Liver (tissue), 9 donors: ENCODE data around the gene KCNQ5. TPM values are rescaled to one million over a fixed set of nuclear protein-coding genes. Genes with fewer than 3 reads are reported as not detected.

Source experiments
- DNase-seq: peaks from one replicate; pipeline ENCODE4 v3.0.0-alpha.2; 2017; ENCODE audit warnings: low spot score
- H3K27ac ChIP-seq, 2 donors: one replicate each; pipeline ENCODE4 v1.7.0; 2013; ENCODE audit warnings: inconsistent platforms in 2 of 2, low read length in 2 of 2, control low read depth in 1 of 2, low read depth in 1 of 2, mild to moderate bottlenecking in 1 of 2
- H3K27me3 ChIP-seq, 4 donors: one replicate each; pipeline versions ENCODE4 v1.6.1 to v1.7.0; 2013; ENCODE audit warnings: low read length in 3 of 4, inconsistent platforms in 1 of 4, mild to moderate bottlenecking in 1 of 4, moderate library complexity in 1 of 4; ENCODE audit not compliant: control insufficient read depth in 4 of 4, insufficient read depth in 4 of 4
- H3K36me3 ChIP-seq, 4 donors: one replicate each; pipeline versions ENCODE4 v1.6.1 to v1.7.0; 2013; ENCODE audit warnings: low read length in 3 of 4, mild to moderate bottlenecking in 3 of 4, low read depth in 1 of 4, moderate library complexity in 1 of 4; ENCODE audit not compliant: control insufficient read depth in 4 of 4, insufficient read depth in 3 of 4
- H3K4me1 ChIP-seq, 4 donors: one replicate each; pipeline versions ENCODE4 v1.6.1 to v1.7.0; 2013; ENCODE audit warnings: low read length in 3 of 4, mild to moderate bottlenecking in 3 of 4, moderate library complexity in 1 of 4; ENCODE audit not compliant: control insufficient read depth in 4 of 4, insufficient read depth in 4 of 4
- H3K4me3 ChIP-seq, 3 donors: one replicate each; pipeline versions ENCODE4 v1.6.1 to v1.7.0; 2013; ENCODE audit warnings: low read length in 3 of 3, control low read depth in 1 of 3, low read depth in 1 of 3, mild to moderate bottlenecking in 1 of 3
- H3K9ac ChIP-seq, 2 donors: one replicate each; pipeline ENCODE4 v1.7.0; 2013; ENCODE audit warnings: low read length in 2 of 2, mild to moderate bottlenecking in 2 of 2, moderate library complexity in 2 of 2, control low read depth in 1 of 2, low read depth in 1 of 2
- H3K9me3 ChIP-seq, 4 donors: one replicate each; pipeline versions ENCODE4 v1.6.1 to v1.7.0; 2013; ENCODE audit warnings: low read length in 3 of 4; ENCODE audit not compliant: control insufficient read depth in 4 of 4
- ATF3 ChIP-seq: IDR thresholded peaks from 2 replicates; pipeline ENCODE4 v1.6.1; 2016; ENCODE audit warnings: antibody characterized with exemption
- CTCF ChIP-seq: fragments of 150-350 bp; IDR thresholded peaks from 2 replicates; pipeline ENCODE4 v1.5.1; 2017; ENCODE audit warnings: improper control_type of control experiment, low read depth, low read length; ENCODE audit not compliant: missing input control
- EGR1 ChIP-seq, 2 donors: IDR thresholded peaks; 2 replicates each; pipeline ENCODE4 v1.6.1; 2016 to 2018; ENCODE audit warnings: antibody characterized with exemption in 2 of 2, low read depth in 2 of 2
- FOXA1 ChIP-seq: IDR thresholded peaks from 2 replicates; pipeline ENCODE4 v1.6.1; 2016; ENCODE audit warnings: antibody characterized with exemption
- FOXA2 ChIP-seq: IDR thresholded peaks from 2 replicates; pipeline ENCODE4 v1.6.1; 2016; ENCODE audit warnings: antibody characterized with exemption
- GABPA ChIP-seq, 2 donors: IDR thresholded peaks in 1 of 2; conservative IDR thresholded peaks in 1 of 2; 2 replicates each; pipeline ENCODE4 v1.6.1; 2016; ENCODE audit warnings: antibody characterized with exemption in 2 of 2, mild to moderate bottlenecking in 1 of 2, moderate library complexity in 1 of 2
- HNF4A ChIP-seq, 2 donors: conservative IDR thresholded peaks; 2 replicates each; pipeline ENCODE4 v1.6.1; 2016; ENCODE audit warnings: antibody characterized with exemption in 2 of 2, mild to moderate bottlenecking in 2 of 2
- HNF4G ChIP-seq: IDR thresholded peaks from 2 replicates; pipeline ENCODE4 v1.6.1; 2016; ENCODE audit warnings: antibody characterized with exemption
- JUND ChIP-seq, 2 donors: IDR thresholded peaks; 2 replicates each; pipeline ENCODE4 v1.6.1; 2016; ENCODE audit warnings: antibody characterized with exemption in 2 of 2
- MAX ChIP-seq: IDR thresholded peaks from 2 replicates; pipeline ENCODE4 v1.6.1; 2016; ENCODE audit warnings: antibody characterized with exemption
- NR2F2 ChIP-seq: IDR thresholded peaks from 2 replicates; pipeline ENCODE4 v1.6.1; 2016; ENCODE audit warnings: antibody characterized with exemption
- RAD21 ChIP-seq, 2 donors: IDR thresholded peaks; 2 replicates each; pipeline ENCODE4 v1.6.1; 2016; ENCODE audit warnings: antibody characterized with exemption in 2 of 2, mild to moderate bottlenecking in 2 of 2
- REST ChIP-seq: IDR thresholded peaks from 2 replicates; pipeline ENCODE4 v1.6.1; 2016; ENCODE audit warnings: antibody characterized with exemption, mild to moderate bottlenecking
- RXRA ChIP-seq, 2 donors: IDR thresholded peaks; 2 replicates each; pipeline ENCODE4 v1.6.1; 2017 to 2018; ENCODE audit warnings: antibody characterized with exemption in 2 of 2, mild to moderate bottlenecking in 1 of 2
- SP1 ChIP-seq: IDR thresholded peaks from 2 replicates; pipeline ENCODE4 v1.6.1; 2018; ENCODE audit warnings: antibody characterized with exemption, mild to moderate bottlenecking
- TAF1 ChIP-seq: conservative IDR thresholded peaks from 2 replicates; pipeline ENCODE4 v1.6.1; 2016; ENCODE audit warnings: antibody characterized with exemption, mild to moderate bottlenecking
- YY1 ChIP-seq: IDR thresholded peaks from 2 replicates; pipeline ENCODE4 v1.6.1; 2016; ENCODE audit warnings: antibody characterized with exemption, mild to moderate bottlenecking
- ZBTB33 ChIP-seq: IDR thresholded peaks from 2 replicates; pipeline ENCODE4 v1.6.1; 2016; ENCODE audit warnings: antibody characterized with exemption
- WGBS: extraction: QIAGEN DNeasy Blood & Tissue Kit; methylation state at CpG from one replicate; pipeline ENCODE4 v1.1.7; 2013; 5-methylcytosine and 5-hydroxymethylcytosine counted together
- polyA plus RNA-seq, 2 donors: library from polyadenylated mRNA; stranded (reverse) in 1 of 2; unstranded in 1 of 2; fragments of 200-250 nt in 1 of 2; fragments of >200 nt in 1 of 2; fragmentation: Nextera tagmentation in 1 of 2; extraction: Ambion mirVana in 1 of 2; gene quantifications; one replicate each; pipeline versions ENCODE4 v1.2.1 to v1.2.3, GENCODE V29; 2013 to 2015
- total RNA-seq, 2 donors: library from RNA; depleted of rRNA; stranded (reverse); fragments of >200 nt; gene quantifications; one replicate each; pipeline ENCODE4 v1.2.3, GENCODE V29; 2014
- donor health status: healthy.
- donor health status: healthy.
- donor health status: healthy.
- donor health status: healthy.
- donor health status: healthy.

KCNQ5 gene
- total and polyA plus RNA-seq, 4 donors: 0.02 to 1.1 (median 0.15) TPM

- TF ChIP-seq FOXA1: no peak
- TF ChIP-seq EGR1 (IDR thresholded peaks at IDR 0.05; ENCODE audit: low read depth in 2 of 2): no peak
- TF ChIP-seq FOXA2: no peak
- no peak for TF ChIP-seq YY1
- no peak for TF ChIP-seq RAD21 (IDR thresholded peaks at IDR 0.05)
- no peak for TF ChIP-seq NR2F2
- no peak for TF ChIP-seq ATF3
- no peak for TF ChIP-seq MAX
- TF ChIP-seq SP1: no peak
- no peak for TF ChIP-seq CTCF
- TF ChIP-seq JUND (IDR thresholded peaks at IDR 0.05): no peak
- 70% methylated on average over 1 of the region's 1 CpG for WGBS
These were observed 346.8 kb downstream of the KCNQ5 start for GRCh38 chr6:72968704-72969103.

GRCh38 chr6:72969666-72970065, 347.8 kb downstream of the KCNQ5 start:
- no peak for DNase-seq
- Histone ChIP-seq H3K27ac (no peak overlapping the region), H3K36me3 (no peaks in the 10 kb centered on the region), H3K27me3 (no peaks in the 10 kb centered on the region), H3K4me1 (no peaks in the 10 kb centered on the region), H3K9ac (no peak overlapping the region), H3K4me3 (no peak overlapping the region), H3K9me3 (no peaks in the 10 kb centered on the region)
- TF ChIP-seq REST (no peak), GABPA (IDR thresholded peaks at IDR 0.05 in 1 of 2, conservative IDR thresholded peaks at IDR 0.05 in 1 of 2) (no peak), MAX (no peak), HNF4A (conservative IDR thresholded peaks at IDR 0.05) (no peak), FOXA1 (no peak), ZBTB33 (no peak), YY1 (no peak), NR2F2 (no peak), ATF3 (no peak), SP1 (no peak), HNF4G (no peak), TAF1 (no peak), RXRA (IDR thresholded peaks at IDR 0.05) (no peak), CTCF (no peak), JUND (IDR thresholded peaks at IDR 0.05) (no peak), EGR1 (IDR thresholded peaks at IDR 0.05; ENCODE audit: low read depth in 2 of 2) (no peak), RAD21 (IDR thresholded peaks at IDR 0.05) (no peak), FOXA2 (no peak)
- WGBS: 33% methylated on average over 2 of the region's 2 CpGs

More at GRCh38 chr6:72968704-72969103, 346.8 kb downstream of the KCNQ5 start:
- Histone ChIP-seq H3K9me3 (no peaks in the 10 kb centered on the region), H3K27ac (no peak overlapping the region), H3K9ac (no peak overlapping the region), H3K27me3 (no peaks in the 10 kb centered on the region), H3K36me3 (no peaks in the 10 kb centered on the region), H3K4me1 (no peaks in the 10 kb centered on the region), H3K4me3 (no peak overlapping the region)
- DNase-seq: no peak
